K562 (cell line): Measurements from ENCODE around the gene ACOT13. TPM values are rescaled to one million over a fixed set of nuclear protein-coding genes. Genes with fewer than 3 reads are reported as not detected.

Experiments used
- FOXP1 ChIP-seq: sonication (generic); formaldehyde crosslinking; IDR thresholded peaks from 2 replicates; pipeline ENCODE4 v1.8.0; 2022; ENCODE audit warnings: mild to moderate bottlenecking, missing genetic modification reagents
- HMG20A ChIP-seq: fragments of 450-650 bp; formaldehyde crosslinking; conservative IDR thresholded peaks from 2 replicates; pipeline ENCODE4 v1.4.0; 2020; ENCODE audit warnings: mild to moderate bottlenecking, mixed read lengths
- HNRNPLL ChIP-seq: fragments of 200-400 bp; formaldehyde crosslinking; IDR thresholded peaks from 2 replicates; pipeline ENCODE4 v1.6.1; 2017; ENCODE audit warnings: low read length, low read depth, mild to moderate bottlenecking; ENCODE audit not compliant: poor library complexity, severe bottlenecking
- KLF1 ChIP-seq: fragments of 450-650 bp; IDR thresholded peaks from 2 replicates; pipeline ENCODE4 v1.6.1; 2016; ENCODE audit warnings: missing genetic modification characterization, missing compliant biosample characterization
- NFATC3 ChIP-seq: fragments of 450-650 bp; IDR thresholded peaks from 2 replicates; pipeline ENCODE4 v1.6.1; 2017; ENCODE audit warnings: mild to moderate bottlenecking
- RERE ChIP-seq: sonication (generic); formaldehyde crosslinking; IDR thresholded peaks from 2 replicates; pipeline ENCODE4 v1.8.0; 2023; ENCODE audit warnings: missing genetic modification reagents, mild to moderate bottlenecking, borderline replicate concordance
- TFAP4 ChIP-seq: sonication (generic); formaldehyde crosslinking; IDR thresholded peaks from 2 replicates; pipeline ENCODE4 v1.8.0; 2022; ENCODE audit warnings: missing genetic modification reagents, mild to moderate bottlenecking, moderate library complexity, borderline replicate concordance
- polyA plus RNA-seq, 8 experiments: library from polyadenylated mRNA; depleted of rRNA in 4 of 8; stranded (reverse) in 5 of 8; unstranded in 3 of 8; fragments of >200 nt; fragmentation: Nextera tagmentation in 2 of 8; fragmentation: Illumina TruSeq in 1 of 8; extraction: Ambion mirVana in 2 of 8; extraction: Trizol in 1 of 8; gene quantifications; 2 replicates each; pipeline versions ENCODE4 v1.2.1 to v1.2.3, GENCODE V29; 2011 to 2014; ENCODE audit warnings: inconsistent platforms in 1 of 8, missing spikeins in 1 of 8
- total RNA-seq, 7 experiments: library from RNA; depleted of rRNA in 6 of 7; stranded (reverse); fragments of >200 nt in 6 of 7; fragmentation: Illumina TruSeq in 2 of 7; extraction: Trizol in 2 of 7; gene quantifications; 2 replicates each; pipeline versions ENCODE4 v1.2.1 to v1.2.3, GENCODE V29; 2011 to 2021; ENCODE audit warnings: low replicate concordance in 1 of 7
- TF ChIP-seq, protein P1 (sequence below): fragments of 450-650 bp; IDR thresholded peaks from 2 replicates; pipeline ENCODE4 v1.6.1; 2016; ENCODE audit warnings: low read depth
- TF ChIP-seq, protein P2 (sequence below): fragments of 250-450 bp; sonication (Bioruptor Pico); IDR thresholded peaks from 2 replicates; pipeline ENCODE4 v1.5.0; 2021; ENCODE audit warnings: mild to moderate bottlenecking, moderate library complexity

The ACOT13 gene
- total and polyA plus RNA-seq, 9 of the 15 experiments (the other 6 are each of a cell fraction or from before 2014, with no cell fraction given), result 14.1 to 129 (median 65.7) TPM

- TF ChIP-seq HMG20A (0 out of 2 replicates have a peak, but pooled peaks have one; percentile 21), RERE (CRISPR knock-in tag) (no peak), FOXP1 (CRISPR knock-in tag) (no peak), HNRNPLL (peak; percentile 76), NFATC3 (no peak), TFAP4 (CRISPR knock-in tag) (peak; percentile 58), KLF1 (tag) (no peak)
- TF ChIP-seq, protein P1, sequence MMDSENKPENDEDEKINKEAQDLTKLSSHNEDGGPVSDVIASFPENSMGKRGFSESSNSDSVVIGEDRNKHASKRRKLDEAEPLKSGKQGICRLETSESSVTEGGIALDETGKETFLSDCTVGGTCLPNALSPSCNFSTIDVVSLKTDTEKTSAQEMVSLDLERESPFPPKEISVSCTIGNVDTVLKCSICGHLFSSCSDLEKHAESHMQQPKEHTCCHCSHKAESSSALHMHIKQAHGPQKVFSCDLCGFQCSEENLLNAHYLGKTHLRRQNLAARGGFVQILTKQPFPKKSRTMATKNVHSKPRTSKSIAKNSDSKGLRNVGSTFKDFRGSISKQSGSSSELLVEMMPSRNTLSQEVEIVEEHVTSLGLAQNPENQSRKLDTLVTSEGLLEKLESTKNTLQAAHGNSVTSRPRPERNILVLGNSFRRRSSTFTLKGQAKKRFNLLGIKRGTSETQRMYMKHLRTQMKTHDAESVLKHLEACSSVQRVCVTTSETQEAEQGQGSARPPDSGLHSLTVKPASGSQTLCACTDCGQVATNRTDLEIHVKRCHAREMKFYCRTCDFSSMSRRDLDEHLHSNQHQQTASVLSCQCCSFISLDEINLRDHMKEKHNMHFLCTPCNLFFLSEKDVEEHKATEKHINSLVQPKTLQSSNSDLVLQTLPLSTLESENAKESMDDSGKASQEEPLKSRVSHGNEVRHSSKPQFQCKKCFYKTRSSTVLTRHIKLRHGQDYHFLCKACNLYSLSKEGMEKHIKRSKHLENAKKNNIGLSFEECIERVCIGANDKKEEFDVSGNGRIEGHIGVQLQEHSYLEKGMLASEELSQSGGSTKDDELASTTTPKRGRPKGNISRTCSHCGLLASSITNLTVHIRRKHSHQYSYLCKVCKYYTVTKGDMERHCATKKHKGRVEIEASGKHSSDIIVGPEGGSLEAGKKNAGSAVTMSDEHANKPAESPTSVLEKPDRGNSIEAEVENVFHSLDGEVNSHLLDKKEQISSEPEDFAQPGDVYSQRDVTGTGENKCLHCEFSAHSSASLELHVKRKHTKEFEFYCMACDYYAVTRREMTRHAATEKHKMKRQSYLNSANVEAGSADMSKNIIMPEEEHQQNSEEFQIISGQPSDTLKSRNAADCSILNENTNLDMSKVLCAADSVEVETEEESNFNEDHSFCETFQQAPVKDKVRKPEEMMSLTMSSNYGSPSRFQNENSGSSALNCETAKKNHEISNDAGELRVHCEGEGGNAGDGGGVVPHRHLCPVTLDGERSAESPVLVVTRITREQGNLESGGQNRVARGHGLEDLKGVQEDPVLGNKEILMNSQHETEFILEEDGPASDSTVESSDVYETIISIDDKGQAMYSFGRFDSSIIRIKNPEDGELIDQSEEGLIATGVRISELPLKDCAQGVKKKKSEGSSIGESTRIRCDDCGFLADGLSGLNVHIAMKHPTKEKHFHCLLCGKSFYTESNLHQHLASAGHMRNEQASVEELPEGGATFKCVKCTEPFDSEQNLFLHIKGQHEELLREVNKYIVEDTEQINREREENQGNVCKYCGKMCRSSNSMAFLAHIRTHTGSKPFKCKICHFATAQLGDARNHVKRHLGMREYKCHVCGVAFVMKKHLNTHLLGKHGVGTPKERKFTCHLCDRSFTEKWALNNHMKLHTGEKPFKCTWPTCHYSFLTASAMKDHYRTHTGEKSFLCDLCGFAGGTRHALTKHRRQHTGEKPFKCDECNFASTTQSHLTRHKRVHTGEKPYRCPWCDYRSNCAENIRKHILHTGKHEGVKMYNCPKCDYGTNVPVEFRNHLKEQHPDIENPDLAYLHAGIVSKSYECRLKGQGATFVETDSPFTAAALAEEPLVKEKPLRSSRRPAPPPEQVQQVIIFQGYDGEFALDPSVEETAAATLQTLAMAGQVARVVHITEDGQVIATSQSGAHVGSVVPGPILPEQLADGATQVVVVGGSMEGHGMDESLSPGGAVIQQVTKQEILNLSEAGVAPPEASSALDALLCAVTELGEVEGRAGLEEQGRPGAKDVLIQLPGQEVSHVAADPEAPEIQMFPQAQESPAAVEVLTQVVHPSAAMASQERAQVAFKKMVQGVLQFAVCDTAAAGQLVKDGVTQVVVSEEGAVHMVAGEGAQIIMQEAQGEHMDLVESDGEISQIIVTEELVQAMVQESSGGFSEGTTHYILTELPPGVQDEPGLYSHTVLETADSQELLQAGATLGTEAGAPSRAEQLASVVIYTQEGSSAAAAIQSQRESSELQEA, result no peak
- TF ChIP-seq, protein P2, sequence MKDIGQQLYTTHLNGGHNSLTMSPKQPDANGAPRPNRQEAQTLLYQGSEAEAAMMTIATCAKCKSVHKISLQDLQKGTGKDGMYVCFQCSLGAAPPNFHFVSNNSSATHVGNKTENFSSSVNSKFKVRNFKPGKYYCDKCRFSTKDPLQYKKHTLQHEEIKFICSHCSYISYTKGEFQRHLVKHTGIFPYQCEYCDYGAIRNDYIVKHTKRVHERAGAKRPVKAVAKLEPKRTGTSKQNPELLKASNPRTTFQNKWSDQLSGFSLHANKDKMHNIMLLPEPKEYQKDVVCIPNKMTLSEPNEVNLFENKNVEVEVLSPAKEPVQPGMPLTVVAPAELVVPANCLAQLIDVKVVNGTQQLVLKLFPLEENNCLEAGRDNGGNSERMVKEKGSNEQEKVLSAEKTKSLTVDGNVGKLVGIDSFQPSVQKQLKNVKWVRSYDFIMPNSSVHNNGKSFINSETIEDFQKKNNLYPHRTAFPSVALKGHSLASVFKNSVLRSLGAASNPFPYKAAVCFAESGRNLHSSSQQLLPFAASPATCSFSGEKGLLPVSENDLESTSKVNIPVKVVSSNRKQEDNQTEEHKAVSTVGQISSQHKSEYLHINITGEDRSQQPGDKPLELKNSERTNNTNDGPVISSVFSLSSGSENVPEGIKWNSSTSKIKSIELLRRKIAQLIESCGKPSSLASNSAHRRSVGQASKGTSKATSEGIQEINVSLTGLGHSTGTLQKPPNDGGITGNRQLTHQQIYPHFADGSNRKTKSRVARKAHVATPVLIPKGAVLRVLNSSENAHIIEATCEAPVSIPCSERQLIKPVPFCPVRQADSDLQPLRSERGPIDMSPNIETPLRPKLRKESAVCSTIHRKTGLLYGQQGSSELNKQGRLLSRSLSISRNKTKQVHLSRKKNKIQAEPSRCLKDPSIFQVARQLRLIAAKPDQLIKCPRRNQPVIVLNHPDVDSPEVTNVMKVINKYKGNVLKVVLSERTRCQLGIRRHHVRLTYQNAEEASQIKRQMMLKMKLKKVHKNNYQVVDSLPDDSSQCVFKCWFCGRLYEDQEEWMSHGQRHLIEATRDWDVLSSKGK, result no peak
Measured at GRCh38 chr6:24720131-24720603, 53.3 kb downstream of the ACOT13 start (continued).
